GM12872 (cell line): ENCODE measurements around the gene SNCG.

ENCODE experiments used
- CTCF ChIP-seq: IDR thresholded peaks from 3 replicates; pipeline ENCODE4 v1.5.1; 2011; ENCODE audit warnings: low read depth, mild to moderate bottlenecking, low read length, moderate library complexity; ENCODE audit not compliant: insufficient read depth

Gene SNCG

GRCh38 chr10:86951184-86951761 is 7.1 kb upstream of the SNCG start:
- TF ChIP-seq CTCF, result no peak

- TF ChIP-seq CTCF, result no peak
Observed at GRCh38 chr10:86952106-86952505, 6.3 kb upstream of the SNCG start.

- no peak for TF ChIP-seq CTCF
Observed at GRCh38 chr10:86953747-86954680, 4.4 kb upstream of the SNCG start.

- TF ChIP-seq CTCF, result no peak
Observed at GRCh38 chr10:86954681-86955500, 3.5 kb upstream of the SNCG start.

- TF ChIP-seq CTCF, result no peak
Observed at GRCh38 chr10:86955501-86956194, 2.8 kb upstream of the SNCG start.

- TF ChIP-seq CTCF, result no peak
Observed at GRCh38 chr10:86956195-86956847, 2.1 kb upstream of the SNCG start.
